ENCODE results near the gene GAS2L3. TPM values are rescaled to one million over a fixed set of nuclear protein-coding genes. Genes with fewer than 3 reads are reported as not detected.

Gene GAS2L3
- polyA plus RNA-seq, 2 of the 4 experiments (the other 2 are of a cell fraction): 7.1 to 17.2 TPM

GRCh38 chr12:100564905-100565467 is 8.5 kb upstream of the GAS2L3 start:
- no peak for ATAC-seq
- no peak for DNase-seq (ENCODE audit: low read depth in 1 of 2, low spot score in 1 of 2)
- Histone ChIP-seq H3K4me2 (no peak overlapping the region), H3K9me3 (no peaks in the 10 kb centered on the region), H3K4me3 (no peak overlapping the region), H3K27ac (no peak overlapping the region), H3K4me1 (no peaks in the 10 kb centered on the region)
- POLR2A ChIA-PET: no interaction called here
- CTCF ChIA-PET: interaction anchor here (1.5 to 3.4 kb wide), 2 partner anchors 10 to 216 kb away, joined by 4 to 10 read pairs; no protein-coding TSS in a partner anchor
- whole genome bisulfite sequencing (ENCODE audit: missing lambda C conversion rate): 87% methylated on average over 6 of the region's 6 CpGs
- no peak for FAIRE-seq
- TF ChIP-seq MAFK (IDR thresholded peaks at IDR 0.05; ENCODE audit: partially characterized antibody) (peak; percentile 90), HOXB13 (CRISPR knock-in tag; IDR thresholded peaks at IDR 0.05; ENCODE audit: low read depth) (no peak)

GRCh38 chr12:100565987-100566545 is 7.4 kb upstream of the GAS2L3 start:
- Histone ChIP-seq H3K27ac (no peak overlapping the region), H3K4me2 (no peak overlapping the region), H3K4me1 (no peaks in the 10 kb centered on the region), H3K4me3 (no peak overlapping the region), H3K9me3 (no peaks in the 10 kb centered on the region)
- no peak for FAIRE-seq
- ChIA-PET POLR2A (no interaction called here), CTCF (interaction anchor here (1.5 to 3.4 kb wide), 2 partner anchors 11 to 217 kb away, joined by 4 to 10 read pairs; no protein-coding TSS in a partner anchor)
- TF ChIP-seq SREBF2 (IDR thresholded peaks at IDR 0.05) (no peak), NFE2L2 (conservative IDR thresholded peaks at IDR 0.05; ENCODE audit: low read length) (no peak), MAFK (IDR thresholded peaks at IDR 0.05; ENCODE audit: partially characterized antibody) (peak; percentile 42), HMGXB4 (CRISPR knock-in tag; IDR thresholded peaks at IDR 0.05; ENCODE audit: borderline replicate concordance) (no peak), EP300 (IDR thresholded peaks at IDR 0.05) (no peak)
- TF ChIP-seq, protein P1, sequence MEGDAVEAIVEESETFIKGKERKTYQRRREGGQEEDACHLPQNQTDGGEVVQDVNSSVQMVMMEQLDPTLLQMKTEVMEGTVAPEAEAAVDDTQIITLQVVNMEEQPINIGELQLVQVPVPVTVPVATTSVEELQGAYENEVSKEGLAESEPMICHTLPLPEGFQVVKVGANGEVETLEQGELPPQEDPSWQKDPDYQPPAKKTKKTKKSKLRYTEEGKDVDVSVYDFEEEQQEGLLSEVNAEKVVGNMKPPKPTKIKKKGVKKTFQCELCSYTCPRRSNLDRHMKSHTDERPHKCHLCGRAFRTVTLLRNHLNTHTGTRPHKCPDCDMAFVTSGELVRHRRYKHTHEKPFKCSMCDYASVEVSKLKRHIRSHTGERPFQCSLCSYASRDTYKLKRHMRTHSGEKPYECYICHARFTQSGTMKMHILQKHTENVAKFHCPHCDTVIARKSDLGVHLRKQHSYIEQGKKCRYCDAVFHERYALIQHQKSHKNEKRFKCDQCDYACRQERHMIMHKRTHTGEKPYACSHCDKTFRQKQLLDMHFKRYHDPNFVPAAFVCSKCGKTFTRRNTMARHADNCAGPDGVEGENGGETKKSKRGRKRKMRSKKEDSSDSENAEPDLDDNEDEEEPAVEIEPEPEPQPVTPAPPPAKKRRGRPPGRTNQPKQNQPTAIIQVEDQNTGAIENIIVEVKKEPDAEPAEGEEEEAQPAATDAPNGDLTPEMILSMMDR (IDR thresholded peaks at IDR 0.05): no peak
- TF ChIP-seq, protein P2, sequence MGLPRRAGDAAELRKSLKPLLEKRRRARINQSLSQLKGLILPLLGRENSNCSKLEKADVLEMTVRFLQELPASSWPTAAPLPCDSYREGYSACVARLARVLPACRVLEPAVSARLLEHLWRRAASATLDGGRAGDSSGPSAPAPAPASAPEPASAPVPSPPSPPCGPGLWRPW (IDR thresholded peaks at IDR 0.05): no peak
- 44% methylated on average over 3 of the region's 3 CpGs for WGBS (ENCODE audit: missing lambda C conversion rate)
- ATAC-seq: peak in 1 of 2 experiments; percentile 53; a peak in 2 of 6 replicates
- no peak for DNase-seq (ENCODE audit: low read depth in 1 of 2, low spot score in 1 of 2)

GRCh38 chr12:100566887-100567637 is 6.4 kb upstream of the GAS2L3 start:
- WGBS (ENCODE audit: missing lambda C conversion rate): 8% methylated on average over 3 of the region's 3 CpGs
- no peaks in the 10 kb centered on the region for H3K9me3 ChIP-seq
- DNase-seq (ENCODE audit: low read depth in 1 of 2, low spot score in 1 of 2) (no peak), ATAC-seq (peak in 1 of 2 experiments; percentile 63; a peak in 1 of 6 replicates), FAIRE-seq (no peak)
- H3K4me3 ChIP-seq: no peak overlapping the region
- CTCF ChIA-PET: interaction anchor here (1.2 to 3.4 kb wide), 2 partner anchors 12 to 218 kb away, joined by 5 to 10 read pairs; no protein-coding TSS in a partner anchor
- TF ChIP-seq EP300 (IDR thresholded peaks at IDR 0.05) (no peak), NFE2L2 (conservative IDR thresholded peaks at IDR 0.05; ENCODE audit: low read length) (no peak), BHLHE40 (IDR thresholded peaks at IDR 0.05; ENCODE audit: low read depth, low read length) (no peak), CEBPB (IDR thresholded peaks at IDR 0.05) (no peak), CHD2 (IDR thresholded peaks at IDR 0.05; ENCODE audit: low read length, partially characterized antibody) (no peak), FOXS1 (CRISPR knock-in tag; IDR thresholded peaks at IDR 0.05) (no peak), ZC3H11A (IDR thresholded peaks at IDR 0.05) (no peak), POLR2A (IDR thresholded peaks at IDR 0.05; ENCODE audit: low read length) (no peak), PHF8 (IDR thresholded peaks at IDR 0.05; ENCODE audit: borderline replicate concordance, low read depth) (no peak), TP53 (CRISPR knock-in tag; IDR thresholded peaks at IDR 0.05) (no peak)
- TF ChIP-seq, protein P2 (IDR thresholded peaks at IDR 0.05): no peak
- no peak overlapping the region for H3K4me2 ChIP-seq
- POLR2A ChIA-PET: no interaction called here
- no peak overlapping the region for H3K27ac ChIP-seq
- no peaks in the 10 kb centered on the region for H3K4me1 ChIP-seq
